OCI-LY1 (cell line): ENCODE results near the gene PLPP1.

Experiments used
- EZH2 ChIP-seq: fragments of 200-600 bp; sonication (generic), shearing (Covaris generic); IDR thresholded peaks from 2 replicates; pipeline ENCODE4 v1.8.0; 2017; ENCODE audit warnings: borderline replicate concordance, mixed run types, mild to moderate bottlenecking, antibody characterized with exemption, low read length, moderate library complexity, mixed read lengths
- TF ChIP-seq, protein P1 (sequence below): fragments of 200-600 bp; sonication (generic), shearing (Covaris generic); IDR thresholded peaks from 2 replicates; pipeline ENCODE4 v1.5.1; 2017; ENCODE audit warnings: mild to moderate bottlenecking, antibody characterized with exemption, low read length, moderate library complexity, mixed read lengths

DNA sequence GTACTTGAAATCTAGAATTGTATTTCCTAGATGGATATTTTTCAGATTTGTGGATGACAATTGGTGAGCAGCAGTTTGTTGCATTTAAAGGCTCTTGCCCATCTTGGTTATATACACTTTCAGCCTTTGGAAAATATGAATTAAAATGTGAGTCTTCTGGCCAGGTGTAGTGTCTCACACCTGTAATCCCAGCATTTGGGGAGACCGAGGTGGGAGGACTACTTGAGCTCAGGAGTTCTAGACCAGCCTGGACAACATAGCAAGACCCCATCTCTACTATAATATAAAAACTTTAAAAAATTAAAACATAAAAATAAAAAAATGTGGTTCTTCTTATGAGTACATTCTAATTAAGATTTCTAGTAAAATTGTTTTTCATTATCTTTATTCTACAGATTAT is 125.0 kb downstream of the PLPP1 start:
- TF ChIP-seq, protein P1, sequence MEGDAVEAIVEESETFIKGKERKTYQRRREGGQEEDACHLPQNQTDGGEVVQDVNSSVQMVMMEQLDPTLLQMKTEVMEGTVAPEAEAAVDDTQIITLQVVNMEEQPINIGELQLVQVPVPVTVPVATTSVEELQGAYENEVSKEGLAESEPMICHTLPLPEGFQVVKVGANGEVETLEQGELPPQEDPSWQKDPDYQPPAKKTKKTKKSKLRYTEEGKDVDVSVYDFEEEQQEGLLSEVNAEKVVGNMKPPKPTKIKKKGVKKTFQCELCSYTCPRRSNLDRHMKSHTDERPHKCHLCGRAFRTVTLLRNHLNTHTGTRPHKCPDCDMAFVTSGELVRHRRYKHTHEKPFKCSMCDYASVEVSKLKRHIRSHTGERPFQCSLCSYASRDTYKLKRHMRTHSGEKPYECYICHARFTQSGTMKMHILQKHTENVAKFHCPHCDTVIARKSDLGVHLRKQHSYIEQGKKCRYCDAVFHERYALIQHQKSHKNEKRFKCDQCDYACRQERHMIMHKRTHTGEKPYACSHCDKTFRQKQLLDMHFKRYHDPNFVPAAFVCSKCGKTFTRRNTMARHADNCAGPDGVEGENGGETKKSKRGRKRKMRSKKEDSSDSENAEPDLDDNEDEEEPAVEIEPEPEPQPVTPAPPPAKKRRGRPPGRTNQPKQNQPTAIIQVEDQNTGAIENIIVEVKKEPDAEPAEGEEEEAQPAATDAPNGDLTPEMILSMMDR: no peak
- no peak for TF ChIP-seq EZH2
